GM12878 (cell line): Measurements from ENCODE around the gene NMRK2.

Experiments used
- ETV6 ChIP-seq, 2 experiments: fragments of 450-650 bp in 1 of 2; IDR thresholded peaks in 1 of 2; conservative IDR thresholded peaks in 1 of 2; 2 replicates each; pipeline ENCODE4 v1.6.1; 2014; ENCODE audit warnings: antibody characterized with exemption in 1 of 2, borderline replicate concordance in 1 of 2, low read depth in 1 of 2, mild to moderate bottlenecking in 1 of 2, moderate library complexity in 1 of 2
- HDAC6 ChIP-seq: fragments of 200-600 bp; sonication (generic); IDR thresholded peaks from one replicate; pipeline ENCODE4 v1.8.0; 2017; ENCODE audit warnings: antibody characterized with exemption; ENCODE audit not compliant: unreplicated experiment
- HDGF ChIP-seq: fragments of 450-650 bp; IDR thresholded peaks from 2 replicates; pipeline ENCODE4 v1.6.1; 2016; ENCODE audit warnings: antibody characterized with exemption
- NFYB ChIP-seq: IDR thresholded peaks from 2 replicates; pipeline ENCODE4 v1.6.1; 2011; ENCODE audit warnings: low read depth, mild to moderate bottlenecking, low read length, improper control_type of control experiment, moderate library complexity; ENCODE audit not compliant: insufficient read depth
- POLR2A ChIP-seq: IDR thresholded peaks from 2 replicates; pipeline ENCODE4 v1.6.1; 2011; ENCODE audit warnings: low read depth, mild to moderate bottlenecking, low read length
- SMC3 ChIP-seq: IDR thresholded peaks from 2 replicates; pipeline ENCODE4 v1.6.1; 2011; ENCODE audit warnings: low read length, improper control_type of control experiment, borderline replicate concordance
- SRF ChIP-seq, 2 experiments: IDR thresholded peaks; 2 replicates each; pipeline ENCODE4 v1.6.1; 2011; ENCODE audit warnings: low read depth in 2 of 2, low read length in 2 of 2, mild to moderate bottlenecking in 1 of 2, moderate library complexity in 1 of 2
- TAF1 ChIP-seq: IDR thresholded peaks from 2 replicates; pipeline ENCODE4 v1.6.1; 2011; ENCODE audit warnings: mild to moderate bottlenecking, low read depth, low read length, borderline replicate concordance
- ZBED1 ChIP-seq: IDR thresholded peaks from 2 replicates; pipeline ENCODE4 v1.6.1; 2016; ENCODE audit warnings: borderline replicate concordance
- ZZZ3 ChIP-seq: IDR thresholded peaks from 2 replicates; pipeline ENCODE4 v1.6.1; 2011; ENCODE audit warnings: low read depth; ENCODE audit not compliant: control insufficient read depth, insufficient read length
- TF ChIP-seq, protein P1 (sequence below), 3 experiments: IDR thresholded peaks in 2 of 3; conservative IDR thresholded peaks in 1 of 3; 2 replicates each; pipeline ENCODE4 v1.5.1; 2011; ENCODE audit warnings: low read depth in 3 of 3, low read length in 3 of 3, mild to moderate bottlenecking in 3 of 3, control low read depth in 2 of 3, moderate library complexity in 2 of 3, inconsistent platforms in 1 of 3, mixed read lengths in 1 of 3; ENCODE audit not compliant: control insufficient read depth in 2 of 3, insufficient read depth in 1 of 3; ENCODE audit errors: extremely low read depth in 1 of 3

- TF ChIP-seq, protein P1, sequence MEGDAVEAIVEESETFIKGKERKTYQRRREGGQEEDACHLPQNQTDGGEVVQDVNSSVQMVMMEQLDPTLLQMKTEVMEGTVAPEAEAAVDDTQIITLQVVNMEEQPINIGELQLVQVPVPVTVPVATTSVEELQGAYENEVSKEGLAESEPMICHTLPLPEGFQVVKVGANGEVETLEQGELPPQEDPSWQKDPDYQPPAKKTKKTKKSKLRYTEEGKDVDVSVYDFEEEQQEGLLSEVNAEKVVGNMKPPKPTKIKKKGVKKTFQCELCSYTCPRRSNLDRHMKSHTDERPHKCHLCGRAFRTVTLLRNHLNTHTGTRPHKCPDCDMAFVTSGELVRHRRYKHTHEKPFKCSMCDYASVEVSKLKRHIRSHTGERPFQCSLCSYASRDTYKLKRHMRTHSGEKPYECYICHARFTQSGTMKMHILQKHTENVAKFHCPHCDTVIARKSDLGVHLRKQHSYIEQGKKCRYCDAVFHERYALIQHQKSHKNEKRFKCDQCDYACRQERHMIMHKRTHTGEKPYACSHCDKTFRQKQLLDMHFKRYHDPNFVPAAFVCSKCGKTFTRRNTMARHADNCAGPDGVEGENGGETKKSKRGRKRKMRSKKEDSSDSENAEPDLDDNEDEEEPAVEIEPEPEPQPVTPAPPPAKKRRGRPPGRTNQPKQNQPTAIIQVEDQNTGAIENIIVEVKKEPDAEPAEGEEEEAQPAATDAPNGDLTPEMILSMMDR (IDR thresholded peaks at IDR 0.05 in 2 of 3, conservative IDR thresholded peaks at IDR 0.05 in 1 of 3; ENCODE audit: control insufficient read depth in 2 of 3, extremely low read depth in 1 of 3, insufficient read depth in 1 of 3, low read depth in 3 of 3, low read length in 3 of 3): no peak
- TF ChIP-seq HDGF (no peak), SMC3 (no peak), NFYB (no peak), POLR2A (no peak), ZZZ3 (no peak), SRF (IDR thresholded peaks at IDR 0.05; ENCODE audit: low read depth in 2 of 2, low read length in 2 of 2) (no peak), TAF1 (no peak), ETV6 (conservative IDR thresholded peaks at IDR 0.05 in 1 of 2, IDR thresholded peaks at IDR 0.05 in 1 of 2; ENCODE audit: borderline replicate concordance in 1 of 2, low read depth in 1 of 2) (no peak), ZBED1 (no peak), HDAC6 (no peak)
Measured at GRCh38 chr19:3950871-3951861, 18.3 kb downstream of the NMRK2 start.
